Measurements from ENCODE around the gene E4F1.

The E4F1 gene

DNA sequence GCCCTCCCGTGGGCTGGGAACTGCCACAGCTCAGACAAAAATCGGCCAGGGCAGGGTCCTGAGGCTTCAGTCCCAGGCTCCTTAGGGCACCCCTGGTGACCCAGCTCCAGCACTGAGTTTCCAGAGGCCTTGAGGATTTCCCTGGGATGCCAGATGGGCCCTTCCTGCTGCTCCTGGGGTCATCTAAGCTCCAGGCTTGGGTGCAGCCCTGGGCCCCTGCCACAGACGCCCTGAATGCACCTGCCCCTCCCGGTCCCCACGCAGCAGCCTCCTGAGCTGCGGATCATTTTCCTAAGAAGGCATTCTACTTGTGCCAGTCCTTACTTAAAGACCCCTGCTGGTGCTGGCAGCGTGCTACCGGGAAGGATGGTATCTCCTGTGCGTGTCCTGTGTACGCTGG lies 50.5 kb downstream of the E4F1 start:
- no peak for DNase-seq (ENCODE audit: low read depth in 3 of 3)

DNA sequence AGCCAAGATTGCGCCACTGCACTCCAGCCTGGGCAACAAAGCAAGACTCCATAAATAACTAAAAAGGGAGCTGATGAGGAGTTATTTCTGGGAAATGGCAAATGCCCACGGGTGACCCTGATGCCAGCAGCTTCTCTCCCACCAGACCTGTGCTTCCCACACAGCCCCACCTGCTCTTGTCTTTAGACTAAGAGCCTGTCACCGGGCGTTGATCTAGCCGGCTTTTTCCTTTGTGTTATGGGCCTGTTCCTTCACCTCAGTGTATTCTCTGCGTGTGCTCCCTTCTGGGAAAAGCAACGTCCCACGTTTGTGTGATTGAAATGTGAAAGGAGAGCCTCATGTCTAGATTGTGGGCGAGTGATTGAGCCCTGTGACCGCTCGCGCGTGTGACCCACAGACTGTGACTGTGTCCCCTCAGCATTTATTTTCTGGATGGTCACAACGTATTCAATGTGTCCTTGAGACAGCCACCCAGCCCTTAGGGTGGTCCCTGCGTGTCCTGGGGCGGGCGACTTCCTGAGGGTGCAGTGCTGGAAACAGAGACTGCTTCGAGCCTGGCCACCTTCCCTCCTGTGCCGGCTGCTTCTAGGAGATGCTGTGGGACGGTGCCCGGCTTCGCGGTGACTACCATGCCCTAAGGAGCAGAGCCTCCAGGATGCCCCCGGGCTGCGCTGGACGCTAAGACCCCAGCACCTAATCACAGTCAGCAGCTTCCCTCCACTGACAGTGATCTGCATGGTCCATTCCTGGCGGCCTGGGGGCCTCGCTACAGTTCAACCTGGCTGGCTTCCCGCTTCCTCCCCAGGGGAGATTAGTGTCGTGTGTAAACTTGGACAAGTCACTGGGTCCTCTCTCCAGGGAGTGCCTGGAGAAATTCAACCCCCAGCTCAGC lies 52.3 kb downstream of the E4F1 start:
- no peak for DNase-seq (ENCODE audit: low read depth in 3 of 3)

DNA sequence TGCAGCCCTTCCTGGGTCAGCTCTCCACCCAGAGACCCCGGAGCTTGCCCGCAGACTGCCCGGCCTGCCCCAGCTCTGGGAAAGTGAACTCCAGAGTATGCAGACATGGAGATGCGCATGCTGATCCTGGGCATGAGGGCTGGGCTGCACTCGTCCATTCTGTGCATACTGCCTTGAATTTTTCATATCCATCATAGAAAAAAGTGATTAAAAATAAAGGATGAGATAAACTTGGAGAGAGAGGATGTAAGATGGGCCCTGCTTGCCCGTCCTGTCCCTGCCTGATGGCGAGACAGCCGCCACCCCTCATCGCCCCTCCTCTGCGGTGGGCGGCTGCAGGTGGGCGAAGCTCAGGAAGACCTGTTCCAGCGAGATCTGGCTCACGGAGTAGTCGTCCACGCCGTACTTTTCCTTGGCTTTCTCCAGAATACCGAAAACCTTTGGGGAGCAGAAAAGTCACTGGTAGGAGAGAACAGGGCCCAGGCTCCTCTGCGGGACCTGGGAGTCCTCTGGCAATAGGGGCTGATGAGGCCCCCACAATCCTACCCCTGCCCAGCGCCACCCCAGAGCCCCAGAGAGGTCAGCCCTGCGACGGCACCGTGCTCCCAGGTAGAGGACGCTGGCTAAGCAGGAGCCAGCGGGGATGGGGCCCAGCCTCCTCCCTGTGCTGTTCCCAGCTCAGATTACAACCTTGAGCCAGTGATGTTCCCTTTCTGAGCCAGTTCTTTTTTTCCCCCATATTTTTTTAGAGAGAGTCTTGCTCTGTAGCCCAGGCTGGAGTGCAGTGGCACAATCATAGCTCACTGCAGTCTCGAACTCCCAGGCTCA lies 53.2 kb downstream of the E4F1 start:
- no peak for DNase-seq (ENCODE audit: low read depth in 3 of 3)

DNA sequence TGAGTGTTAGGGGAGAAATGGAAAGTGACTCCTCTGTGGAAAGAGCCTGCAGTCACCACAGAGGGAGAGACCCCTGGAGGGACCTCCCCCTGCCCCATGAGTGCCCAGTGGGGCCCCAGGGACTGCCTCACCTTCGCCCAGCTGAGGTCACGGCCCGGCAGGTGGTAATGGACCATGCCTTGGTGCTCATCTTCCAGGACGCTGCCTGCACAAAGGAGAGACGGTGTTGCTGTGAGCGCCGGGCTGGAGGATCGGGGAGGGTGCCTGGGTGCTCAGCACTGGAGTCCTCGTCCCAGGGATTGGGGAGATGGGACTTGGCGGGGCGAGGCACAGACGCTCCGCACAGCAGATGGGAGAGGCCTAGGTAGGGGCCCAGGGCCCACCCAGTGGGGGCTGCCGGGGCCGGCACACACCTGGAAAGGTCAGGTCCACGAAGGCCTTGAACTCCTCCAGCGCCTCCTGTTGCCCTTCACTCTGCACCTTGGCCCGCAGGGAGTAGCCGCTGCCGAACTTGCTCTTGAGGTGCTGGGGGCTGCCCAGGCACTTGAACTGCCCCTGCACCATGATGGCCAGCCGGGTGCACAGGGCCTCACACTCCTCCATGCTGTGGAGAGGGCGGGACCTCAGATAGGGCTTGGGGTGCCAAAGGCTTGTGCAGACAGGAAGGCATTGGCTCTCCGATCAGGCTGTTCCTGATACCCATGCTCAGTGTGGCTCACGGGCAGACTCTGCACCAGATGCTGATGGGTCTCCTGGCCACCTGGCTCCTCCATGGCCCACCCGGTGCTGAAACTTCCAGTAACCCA lies 54.3 kb downstream of the E4F1 start:
- no peak for DNase-seq (ENCODE audit: low read depth in 3 of 3)

DNA sequence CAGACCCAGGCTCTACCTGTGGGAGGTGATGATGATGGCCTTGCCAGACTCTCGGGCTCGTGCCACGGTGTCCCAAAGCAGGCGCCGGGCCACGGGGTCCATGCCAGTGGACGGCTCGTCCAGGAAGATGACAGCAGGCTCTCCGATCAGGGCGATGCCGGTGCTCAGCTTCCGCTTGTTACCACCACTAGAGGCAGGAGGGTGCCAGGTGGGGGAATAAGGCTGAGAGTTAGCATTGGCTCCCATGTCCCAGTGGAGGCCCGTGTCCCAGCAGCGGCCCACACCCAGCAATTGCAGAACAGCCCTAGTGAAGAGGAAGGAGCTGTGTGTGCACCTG lies 54.8 kb downstream of the E4F1 start:
- DNase-seq (ENCODE audit: low read depth in 3 of 3), result no peak

DNA sequence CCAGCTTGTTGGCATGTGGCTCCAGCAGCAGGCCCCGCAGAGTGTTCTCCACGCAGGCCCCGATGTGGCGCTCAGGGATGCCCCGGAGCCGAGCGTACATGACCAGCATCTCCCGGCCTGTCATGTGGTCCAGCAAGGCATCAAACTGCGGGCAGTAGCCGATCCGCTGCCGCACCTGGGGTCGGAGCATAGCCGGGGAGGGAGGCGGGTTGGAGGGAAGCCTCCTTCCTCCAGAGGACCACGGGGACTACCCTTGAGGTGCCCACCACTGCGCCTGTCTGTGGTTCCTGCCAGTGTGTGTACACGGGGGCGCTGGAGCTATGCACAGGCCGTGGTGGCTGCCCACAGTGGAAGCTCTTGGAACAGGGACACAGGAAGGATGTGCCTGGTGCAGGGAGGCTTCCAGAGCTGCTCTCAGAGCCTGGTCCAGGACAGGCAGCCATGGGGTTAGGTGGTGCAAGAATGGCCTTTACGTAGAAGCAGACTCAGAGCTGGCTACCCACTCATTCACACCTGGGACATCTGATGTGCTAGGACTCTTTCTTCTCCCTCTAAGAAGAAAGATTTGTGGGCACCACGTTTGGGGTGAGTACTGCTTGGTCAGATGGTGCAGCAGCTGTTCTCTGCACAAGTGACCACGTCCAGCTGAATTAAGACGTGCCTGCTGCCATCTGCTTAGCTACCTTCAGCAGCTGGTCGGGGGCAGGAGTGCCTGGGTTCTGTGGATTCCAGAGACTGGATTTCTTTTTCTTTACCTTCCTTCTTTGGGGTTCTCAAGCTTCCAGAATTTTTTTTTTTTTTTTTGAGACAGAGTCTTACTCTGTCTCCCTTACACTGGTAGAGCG lies 55.8 kb downstream of the E4F1 start:
- no peak for DNase-seq (ENCODE audit: low read depth in 3 of 3)

DNA sequence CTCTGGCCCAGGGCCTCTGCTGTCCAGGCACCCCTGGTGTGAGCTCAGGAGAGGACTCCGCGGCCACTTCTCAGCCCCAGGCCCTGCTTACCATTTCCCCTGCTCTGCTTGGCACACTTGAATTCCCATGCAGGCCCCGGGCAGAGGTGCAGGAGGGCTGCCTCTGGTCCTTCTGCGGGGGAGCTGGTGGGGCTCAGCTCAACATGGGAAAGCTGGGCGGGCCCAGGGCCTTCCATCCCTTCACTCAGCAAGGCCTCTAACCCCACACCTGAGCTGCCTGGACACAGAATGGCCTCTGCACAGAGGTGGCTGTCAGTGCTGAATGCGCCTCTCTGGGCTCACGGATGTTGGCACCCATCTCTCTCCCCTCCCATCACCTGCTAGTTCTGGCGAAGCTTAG lies 57.1 kb downstream of the E4F1 start:
- DNase-seq (ENCODE audit: low read depth in 3 of 3), result no peak

DNA sequence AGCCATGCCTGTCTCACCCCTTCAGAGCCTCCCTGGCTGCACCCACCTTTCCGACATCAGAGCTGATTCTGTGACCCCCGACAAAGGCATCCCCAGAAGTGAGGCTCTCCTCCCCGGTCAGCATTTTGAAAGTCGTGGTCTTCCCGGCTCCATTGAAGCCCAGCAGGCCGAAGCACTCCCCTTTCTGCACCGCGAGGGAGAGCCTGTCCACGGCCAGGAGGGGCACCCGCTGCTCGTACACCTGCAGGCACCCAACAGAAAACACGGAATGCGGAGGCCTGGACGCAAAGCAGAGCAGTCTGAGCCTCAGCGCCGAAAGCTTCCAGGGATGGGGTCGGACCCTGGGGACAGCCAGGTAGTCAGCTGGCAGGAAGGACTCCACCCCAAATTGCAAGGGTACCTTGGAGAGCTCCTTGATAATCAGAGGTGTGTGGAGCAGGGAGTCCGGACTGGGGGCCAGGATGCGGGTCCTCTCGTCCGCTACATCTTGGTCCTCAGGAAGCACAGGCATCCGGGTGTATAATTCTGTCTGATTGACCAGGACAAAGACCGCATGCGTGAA lies 57.7 kb downstream of the E4F1 start:
- DNase-seq (ENCODE audit: low read depth in 3 of 3), result no peak

DNA sequence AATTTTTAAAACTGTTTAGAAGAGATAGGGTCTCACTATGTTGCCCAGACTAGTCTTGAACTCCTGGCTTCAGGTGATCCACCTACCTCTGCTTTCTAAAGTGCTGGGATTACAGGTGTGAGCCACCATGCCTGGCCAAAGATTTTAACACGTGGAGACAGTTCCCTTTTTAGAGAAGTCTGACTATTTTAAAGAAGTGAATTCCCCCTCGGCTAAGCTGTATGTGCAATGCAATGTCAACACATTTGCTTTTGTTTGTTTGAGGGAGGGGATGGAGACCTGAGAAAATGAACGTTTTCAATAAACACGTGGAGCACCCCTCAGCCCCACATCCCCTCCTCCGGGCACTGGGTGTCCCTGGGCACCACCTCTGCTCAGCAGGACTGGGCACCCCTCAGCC lies 58.9 kb downstream of the E4F1 start:
- no peak for DNase-seq (ENCODE audit: low read depth in 3 of 3)

DNA sequence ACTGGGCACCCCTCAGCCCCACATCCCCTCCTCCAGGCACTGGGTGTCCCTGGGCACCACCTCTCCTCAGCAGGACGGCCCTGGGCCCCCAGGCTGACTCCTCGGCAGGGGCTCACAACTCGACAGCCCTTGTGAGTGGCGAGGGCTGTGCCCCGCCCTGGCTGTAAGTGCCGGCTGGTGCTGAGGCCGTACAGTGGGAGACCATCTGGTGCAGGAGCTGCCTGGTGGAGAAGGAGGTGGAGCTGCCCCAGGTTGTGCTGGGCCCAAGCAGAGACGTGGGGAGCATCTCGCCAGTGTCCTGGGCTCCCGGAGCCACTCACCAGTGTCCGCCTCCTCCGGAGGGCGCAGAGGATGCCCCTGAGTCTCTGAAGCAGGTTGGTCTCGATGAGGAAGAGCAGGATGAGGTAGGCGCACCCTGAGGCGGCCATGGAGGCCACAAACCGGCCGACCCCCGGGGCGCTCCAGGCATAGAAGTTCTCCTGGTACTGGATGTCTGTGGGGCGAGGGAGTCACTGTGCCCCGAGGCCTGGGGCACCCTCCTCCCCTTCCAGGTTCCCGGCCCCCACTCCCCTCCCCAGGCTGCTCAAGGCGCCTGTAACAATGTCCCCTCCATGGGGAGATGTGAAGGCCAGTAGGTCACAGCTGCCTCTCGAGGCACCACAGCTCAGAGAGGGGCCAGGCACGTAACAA lies 59.6 kb downstream of the E4F1 start:
- DNase-seq (ENCODE audit: low read depth in 3 of 3), result no peak

DNA sequence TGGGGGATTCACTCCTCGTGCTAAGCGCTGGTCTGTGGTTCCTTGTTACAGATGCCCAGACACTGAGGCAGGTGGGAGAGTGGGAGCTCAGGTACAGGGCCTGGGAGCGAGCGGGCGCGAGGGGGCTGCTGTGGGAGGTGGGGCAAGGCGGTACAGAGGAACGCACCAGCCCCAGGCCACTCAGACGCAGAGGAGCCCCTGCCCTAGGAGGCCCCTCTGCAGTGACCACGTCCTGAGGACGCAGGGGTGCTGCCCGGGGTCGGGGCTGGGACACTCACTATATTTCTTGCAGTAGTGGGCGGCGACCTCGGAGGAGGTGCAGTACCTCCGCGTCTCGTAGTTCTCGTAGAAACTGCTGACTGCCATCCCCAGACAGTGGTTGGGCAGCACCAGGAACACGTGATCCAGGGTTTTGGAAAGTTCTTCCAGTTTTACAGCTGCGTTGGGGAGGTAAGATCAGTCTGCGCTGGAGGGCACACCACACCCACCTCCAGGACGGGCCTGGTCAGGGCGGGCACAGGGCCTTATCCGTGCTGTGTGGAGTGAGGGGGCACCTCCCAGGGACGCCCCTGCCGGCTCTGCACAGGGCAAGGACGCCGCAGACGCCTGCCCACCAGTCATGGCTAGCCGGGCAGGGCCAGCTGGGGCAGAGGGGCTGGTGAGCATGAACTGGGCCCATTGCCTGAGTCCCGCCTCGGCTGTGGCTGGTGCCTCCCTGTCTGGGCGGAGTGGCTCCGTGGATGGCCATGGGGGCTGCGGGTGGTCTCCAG lies 60.8 kb downstream of the E4F1 start:
- no peak for DNase-seq (ENCODE audit: low read depth in 3 of 3)

DNA sequence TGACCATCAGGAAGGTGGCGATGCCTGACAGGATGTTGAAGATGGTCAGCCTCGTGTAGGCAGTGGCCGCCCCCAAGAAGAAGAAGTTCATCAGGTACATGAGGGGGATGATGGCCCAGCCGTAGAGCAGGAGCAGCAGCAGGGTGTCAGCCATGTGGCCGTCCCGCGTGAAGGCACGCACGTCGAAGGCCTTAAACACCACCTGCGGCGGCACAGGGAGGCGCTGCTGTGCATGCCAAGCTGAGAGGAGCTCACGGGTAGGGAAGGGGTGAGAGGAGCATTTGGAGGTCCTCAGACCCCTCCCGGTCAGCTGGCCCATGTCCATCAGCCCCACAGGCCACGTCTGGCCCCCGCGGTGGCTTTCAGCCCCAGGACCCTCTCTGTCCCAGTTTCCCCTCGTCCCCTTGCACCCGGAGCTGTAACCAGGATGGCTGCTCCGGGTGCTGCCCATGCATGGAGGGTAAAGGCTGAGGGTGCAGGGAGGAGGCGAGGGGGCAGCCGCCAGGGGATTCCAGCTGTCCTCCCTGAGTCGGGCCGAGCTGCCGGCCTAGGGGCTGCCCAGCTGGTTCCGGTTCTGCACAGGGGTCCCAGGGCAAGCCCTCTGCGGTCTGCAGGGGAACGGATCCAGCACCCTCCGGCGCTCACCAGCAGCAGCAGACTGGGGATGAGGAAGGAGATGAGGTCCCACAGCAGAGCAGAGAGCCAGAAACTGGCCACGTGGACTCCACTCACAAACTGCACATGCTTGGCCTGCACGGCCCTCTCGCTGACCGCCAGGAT lies 61.6 kb downstream of the E4F1 start:
- no peak for DNase-seq (ENCODE audit: low read depth in 3 of 3)
